ENCODE data around the gene TUBB3.
"Not testable (repeated sequence)": the region's sequence is repeated elsewhere in the genome, so short reads cannot be mapped to it uniquely, and the experiment has no call there.

TUBB3 gene

DNA sequence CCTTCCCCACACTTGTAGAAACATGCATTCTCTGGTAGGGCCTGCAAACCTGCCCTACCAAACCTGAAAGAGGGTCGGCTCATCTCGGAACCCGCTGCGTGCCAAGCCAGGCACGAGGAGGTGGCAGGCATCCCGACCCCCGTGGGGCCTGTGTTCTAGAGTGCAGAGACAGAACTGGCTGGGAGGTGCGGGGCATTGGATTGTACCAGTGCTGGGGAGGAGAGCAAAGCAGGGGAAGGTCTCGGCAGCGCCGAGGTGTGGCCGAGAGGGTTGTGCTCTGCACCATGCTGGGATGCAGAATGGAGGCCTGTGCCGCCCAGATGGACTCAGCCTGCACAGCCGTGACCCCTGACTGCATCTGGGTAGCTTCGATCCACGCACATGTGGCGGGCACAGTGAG is 22.3 kb upstream of the TUBB3 start:
- FAIRE-seq (no peak), DNase-seq (ENCODE audit: low spot score) (no peak)

DNA sequence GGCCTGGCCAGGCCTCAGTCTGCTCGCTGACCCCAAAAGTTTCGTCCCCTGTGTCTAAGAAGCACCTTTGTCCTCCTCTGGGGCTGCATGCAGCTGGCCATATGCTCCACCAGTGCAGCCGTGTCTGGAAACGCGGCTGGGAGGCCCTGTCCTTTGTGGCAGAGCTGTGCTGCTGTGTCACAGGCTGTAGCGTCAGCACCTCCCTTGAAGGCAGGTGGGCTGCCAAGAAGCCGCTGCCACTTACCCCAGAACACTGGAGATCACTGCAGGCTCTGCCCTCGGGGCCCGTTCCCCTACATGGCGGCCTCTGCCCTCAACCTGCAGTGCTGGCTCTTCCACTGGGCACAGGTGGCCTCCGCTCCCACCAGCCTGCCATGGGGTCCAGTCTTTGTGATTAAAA is 20.2 kb upstream of the TUBB3 start:
- no peak for DNase-seq (ENCODE audit: low spot score)
- no peak for FAIRE-seq

- DNase-seq (ENCODE audit: low spot score): no peak
- no peak for FAIRE-seq
Measured at GRCh38 chr16:89903908-89904515, 19.1 kb upstream of the TUBB3 start.

DNA sequence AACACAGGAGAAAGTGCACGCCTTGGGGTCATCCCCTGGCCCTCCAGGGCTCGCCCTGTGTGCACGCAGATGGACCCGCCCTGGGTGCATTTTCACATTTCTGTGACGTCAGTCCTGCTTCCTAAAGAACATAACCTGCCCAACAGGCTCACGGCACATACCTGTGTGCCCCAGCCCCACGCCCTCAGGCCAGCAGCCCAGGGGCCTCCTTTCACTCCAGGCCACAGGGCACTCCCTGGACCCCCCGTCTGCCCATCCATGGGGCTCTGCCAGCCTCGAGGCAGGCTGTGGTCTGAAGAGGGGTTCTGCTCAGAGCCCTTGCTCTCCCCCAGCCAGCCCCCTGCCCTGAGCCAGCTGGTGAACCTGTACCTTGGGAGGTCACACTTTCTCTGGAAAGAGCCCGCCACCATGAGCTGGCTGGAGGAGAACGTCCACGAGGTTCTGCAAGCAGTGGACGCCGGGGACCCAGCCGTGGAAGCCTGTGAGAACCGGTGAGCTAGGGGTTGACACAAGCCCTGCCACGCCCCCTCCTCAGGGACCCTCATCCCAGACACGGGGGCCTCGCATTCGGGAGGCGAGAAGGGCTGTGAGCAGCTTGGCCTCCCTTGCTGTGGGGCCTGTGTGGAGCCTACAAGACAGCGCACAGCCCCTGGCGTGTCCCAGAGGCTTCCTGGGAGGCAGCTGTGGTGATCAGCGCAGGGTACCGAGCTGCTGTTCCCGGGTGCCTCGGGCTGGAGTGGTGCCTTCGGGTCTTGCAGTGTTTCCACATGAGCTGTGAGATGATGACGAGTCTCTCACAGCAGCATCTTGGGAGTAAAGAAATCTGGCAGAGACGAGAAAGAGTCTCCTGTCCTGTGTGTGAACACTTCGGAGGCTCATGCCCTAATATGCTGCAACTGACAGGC is 18.3 kb upstream of the TUBB3 start:
- no peak for FAIRE-seq
- no peak for DNase-seq (ENCODE audit: low spot score)

DNA sequence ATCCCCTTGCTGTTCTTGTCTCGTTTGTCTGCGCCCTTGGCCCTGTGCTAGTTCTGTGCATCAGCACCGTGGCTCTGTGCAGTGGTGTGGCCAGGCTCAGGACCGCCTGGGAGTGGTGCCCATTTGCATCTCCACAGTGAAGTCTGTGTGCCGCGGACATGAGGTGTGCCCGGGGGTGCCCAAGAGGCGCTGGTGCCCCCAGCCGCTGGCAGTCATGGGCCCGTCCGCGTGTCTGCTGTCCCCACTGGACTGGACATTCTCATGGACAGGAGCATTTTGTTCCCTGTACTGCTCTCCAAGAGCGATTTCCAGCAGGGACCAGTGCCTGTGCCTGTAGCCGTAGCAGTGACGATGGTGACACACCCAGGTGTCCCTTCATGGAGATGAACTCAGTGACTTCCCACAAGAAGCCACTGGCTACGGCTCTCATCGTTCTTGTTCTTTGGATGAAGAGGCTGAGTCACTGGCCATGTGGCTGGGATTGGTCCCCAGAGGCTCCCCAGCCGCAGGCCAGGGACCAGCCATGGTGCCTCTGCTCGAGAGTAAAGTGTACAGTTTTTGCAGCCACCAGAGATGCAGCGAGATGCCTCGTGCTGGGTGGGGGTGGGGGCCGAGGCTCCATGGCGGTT is 17.5 kb upstream of the TUBB3 start:
- FAIRE-seq: no peak
- no peak for DNase-seq (ENCODE audit: low spot score)

DNA sequence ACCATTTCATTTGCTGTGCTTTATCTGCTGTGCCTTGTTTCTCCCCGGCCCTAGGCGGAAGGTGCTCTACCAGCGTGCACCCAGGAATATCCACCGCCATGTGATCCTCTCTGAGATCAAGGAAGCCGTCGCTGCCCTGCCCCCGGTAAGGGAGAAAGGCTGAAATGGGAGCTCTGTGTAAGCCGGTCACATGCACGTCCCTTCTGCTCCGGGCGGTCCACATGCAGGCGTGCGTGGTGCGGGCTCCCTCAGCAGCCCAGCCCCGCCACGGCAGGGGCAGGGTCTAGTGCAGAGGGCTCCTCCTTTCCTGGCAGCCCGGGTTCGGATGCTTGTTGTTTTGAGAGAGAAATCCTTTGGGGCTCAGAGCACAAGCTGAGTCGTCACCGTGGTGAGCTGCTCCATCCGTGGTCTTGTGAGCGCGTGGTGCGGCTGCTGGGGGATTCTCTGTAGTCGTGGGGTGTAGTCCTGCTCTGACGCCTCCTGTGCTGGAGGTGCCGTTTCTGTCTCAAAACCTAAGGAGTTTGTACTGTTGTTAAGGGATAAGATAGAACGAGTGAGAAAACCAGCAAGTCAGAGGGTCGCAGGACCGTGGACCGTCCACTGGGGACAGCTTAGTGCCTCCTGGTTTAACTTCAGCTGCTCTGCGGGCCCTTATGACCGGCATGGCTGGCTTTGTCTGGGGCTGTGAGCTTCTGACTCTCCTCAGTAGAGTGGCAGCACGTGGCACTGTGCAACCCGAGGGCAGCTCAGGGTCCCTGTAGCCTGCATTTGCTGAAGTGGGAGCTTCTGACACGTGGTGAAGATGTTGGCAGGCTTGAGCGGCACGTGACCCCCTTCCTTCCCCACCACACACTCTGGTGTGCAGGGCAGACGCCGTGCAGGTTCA is 16.8 kb upstream of the TUBB3 start:
- no peak for FAIRE-seq

DNA sequence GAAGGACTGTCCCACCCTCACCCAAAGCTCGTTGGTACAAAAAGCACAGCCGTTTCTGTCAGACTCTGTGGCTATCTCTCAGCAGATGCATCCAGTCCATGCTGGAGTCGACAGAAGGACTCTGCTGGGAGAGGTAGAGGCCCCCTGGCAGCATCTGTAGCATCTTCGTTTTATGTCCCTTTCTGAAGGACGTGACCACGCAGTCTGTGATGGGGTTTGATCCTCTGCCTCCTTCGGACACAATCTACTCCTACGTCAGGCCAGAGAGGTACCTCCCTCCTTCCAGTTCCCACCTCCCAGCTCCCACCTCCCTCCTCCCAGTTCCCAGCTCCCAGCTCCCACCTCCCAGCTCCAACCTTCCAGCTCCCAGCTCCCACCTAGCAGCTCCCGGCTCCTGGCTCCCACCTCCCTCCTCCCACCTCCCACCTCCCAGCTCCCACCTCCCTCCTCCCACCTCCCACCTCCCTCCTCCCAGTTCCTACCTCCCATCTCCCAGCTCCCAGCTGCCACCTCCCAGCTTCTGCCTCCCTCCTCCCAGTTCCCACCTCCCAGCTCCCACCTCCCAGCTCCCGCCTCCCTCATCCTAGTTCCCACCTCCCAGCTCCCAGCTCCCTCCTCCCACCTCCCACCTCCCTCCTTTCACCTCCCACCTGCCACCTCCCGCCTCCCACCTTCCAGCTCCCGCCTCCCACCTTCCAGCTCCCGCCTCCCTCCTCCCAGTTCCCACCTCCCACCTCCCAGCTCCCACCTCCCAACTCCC is 15.9 kb upstream of the TUBB3 start:
- DNase-seq (ENCODE audit: low spot score): no peak
- no peak for FAIRE-seq

More for the DNA sequence above, 16.8 kb upstream of the TUBB3 start:
- DNase-seq (ENCODE audit: low spot score): no peak

DNA sequence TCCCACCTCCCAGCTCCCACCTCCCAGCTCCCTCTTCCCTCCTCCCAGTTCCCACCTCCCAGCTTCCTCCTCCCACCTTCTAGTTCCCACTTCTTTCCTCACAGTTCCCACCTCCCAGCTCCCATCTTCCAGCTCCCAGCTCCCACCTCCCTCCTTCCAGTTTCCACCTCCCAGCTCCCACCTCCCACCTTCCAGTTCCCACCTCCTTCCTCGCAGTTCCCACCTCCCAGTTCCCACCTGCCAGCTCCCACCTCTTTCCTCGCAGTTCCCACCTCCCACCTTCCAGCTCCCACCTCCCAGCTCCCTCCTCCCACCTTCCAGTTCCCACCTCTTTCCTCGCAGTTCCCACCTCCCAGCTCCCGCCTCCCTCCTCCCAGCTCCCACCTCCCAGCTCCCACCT is 14.9 kb upstream of the TUBB3 start:
- no peak for DNase-seq (ENCODE audit: low spot score)
- no peak for FAIRE-seq

- no peak for FAIRE-seq
- peak; percentile 34 for DNase-seq (ENCODE audit: low spot score)
Measured at GRCh38 chr16:89909777-89910716, 13.1 kb upstream of the TUBB3 start.

- DNase-seq (ENCODE audit: low spot score): no peak
- FAIRE-seq: no peak
Measured at GRCh38 chr16:89910717-89911354, 12.3 kb upstream of the TUBB3 start.

- FAIRE-seq (no peak), DNase-seq (ENCODE audit: low spot score) (no peak)
Measured at GRCh38 chr16:89911375-89911774, 11.8 kb upstream of the TUBB3 start.

DNA sequence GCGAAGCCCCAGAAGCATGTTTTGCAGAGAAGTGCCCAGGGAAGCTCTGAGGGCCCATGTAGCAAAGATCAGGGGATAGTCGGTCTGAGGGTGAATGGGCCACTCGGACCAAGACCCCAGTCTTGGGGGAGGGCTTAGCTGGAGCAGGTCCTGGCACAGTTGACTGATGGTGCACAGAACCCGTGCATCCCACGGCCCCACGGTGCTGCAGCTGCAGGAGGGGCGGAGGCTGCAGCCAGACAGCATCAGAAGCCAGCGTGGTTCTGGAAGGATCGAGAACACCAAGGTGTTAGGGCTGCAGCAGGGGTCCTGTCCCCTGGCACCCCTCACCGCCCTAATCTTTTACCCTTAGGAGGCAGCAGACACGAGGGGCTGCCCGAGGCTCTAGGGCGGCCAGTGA is 11.0 kb upstream of the TUBB3 start:
- FAIRE-seq: no peak

GRCh38 chr16:89912627-89913026 is 10.5 kb upstream of the TUBB3 start:
- DNase-seq (ENCODE audit: low spot score): no peak
- no peak for FAIRE-seq

More for the DNA sequence above, 11.0 kb upstream of the TUBB3 start:
- no peak for DNase-seq (ENCODE audit: low spot score)

GRCh38 chr16:89913408-89914387 is 9.4 kb upstream of the TUBB3 start:
- DNase-seq (ENCODE audit: low spot score) (no peak), FAIRE-seq (no peak)

DNA sequence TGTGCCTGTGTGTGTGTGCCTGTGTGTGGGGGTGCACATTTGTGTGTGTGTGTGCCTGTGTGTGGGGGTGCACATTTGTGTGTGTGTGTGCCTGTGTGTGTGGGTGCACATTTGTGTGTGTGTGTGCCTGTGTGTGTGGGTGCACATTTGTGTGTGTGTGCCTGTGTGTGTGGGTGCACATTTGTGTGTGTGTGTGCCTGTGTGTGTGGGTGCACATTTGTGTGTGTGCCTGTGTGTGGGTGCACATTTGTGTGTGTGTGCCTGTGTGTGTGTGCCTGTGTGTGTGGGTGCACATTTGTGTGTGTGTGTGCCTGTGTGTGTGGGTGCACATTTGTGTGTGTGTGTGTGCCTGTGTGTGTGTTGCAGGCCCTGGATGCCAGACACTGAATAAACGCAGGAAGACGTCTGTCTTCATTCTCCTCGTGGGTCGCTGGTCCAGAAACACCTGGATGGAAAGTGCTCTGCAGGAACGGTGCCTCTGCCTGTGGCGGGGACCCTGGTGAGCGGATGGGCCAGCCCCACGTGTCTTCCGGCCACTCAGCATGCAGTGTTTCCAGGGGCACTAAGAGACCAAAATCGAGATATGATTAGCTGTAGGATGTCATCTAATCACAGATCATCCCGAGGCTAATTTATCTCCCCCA is 8.4 kb upstream of the TUBB3 start:
- not testable (repeated sequence) for DNase-seq (ENCODE audit: low spot score); FAIRE-seq

DNA sequence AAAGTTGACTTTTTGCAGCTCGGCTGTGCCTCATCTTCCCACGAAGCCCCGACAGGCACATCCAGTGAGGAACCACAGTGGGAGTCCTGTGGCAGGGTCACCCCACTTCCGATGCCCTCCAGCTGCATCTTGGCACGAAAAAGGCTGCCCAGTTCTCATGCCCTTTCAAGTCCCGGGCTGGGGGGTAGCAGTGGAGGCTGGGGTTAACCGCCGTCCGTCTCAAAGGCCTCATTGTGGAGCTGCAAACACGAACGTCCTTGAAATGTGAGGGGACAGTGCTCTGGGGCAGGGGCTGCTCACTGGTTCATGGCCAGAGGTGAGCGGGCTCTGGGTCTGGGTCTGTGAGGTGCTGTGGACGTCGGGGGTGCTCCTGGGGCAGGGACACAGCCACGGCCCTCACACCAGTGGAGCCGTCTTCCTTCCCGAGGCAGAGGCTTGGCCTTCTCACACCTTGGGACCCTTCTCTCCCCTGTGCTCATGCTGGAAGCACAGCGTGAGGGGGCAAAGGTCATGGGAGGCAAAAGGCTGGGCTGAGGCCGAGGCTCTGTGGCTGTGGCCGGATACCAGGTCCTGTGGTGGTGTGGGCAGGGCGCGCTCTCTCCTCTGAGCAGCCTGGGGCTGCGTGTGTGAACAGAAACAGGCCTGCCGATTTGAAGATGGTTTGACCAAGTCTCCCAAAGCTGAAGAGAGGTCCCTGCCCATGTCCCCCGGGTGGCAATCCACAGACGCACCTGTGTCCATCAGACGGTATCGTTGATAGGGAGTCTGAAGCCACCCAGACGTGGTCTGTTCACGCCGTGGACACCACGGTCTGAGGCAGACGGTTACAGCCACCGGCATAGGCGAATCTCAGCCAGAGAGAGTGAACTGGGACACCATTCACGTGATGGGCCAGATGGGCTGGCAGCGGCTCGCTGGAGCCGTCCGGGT is 7.6 kb upstream of the TUBB3 start:
- no peak for DNase-seq (ENCODE audit: low spot score)
- FAIRE-seq: no peak

Measured in RCC 7860 (cell line).